Loucy (cell line): ENCODE measurements around the gene CLSTN2.

Experiments
- H2AFZ ChIP-seq: fragments of 200-600 bp; sonication (generic); 2 replicates; pipeline ENCODE4 v1.6.0; 2016; ENCODE audit warnings: antibody characterized with exemption, mild to moderate bottlenecking, low read length, moderate library complexity
- H3F3A ChIP-seq: fragments of 200-600 bp; 2 replicates; pipeline ENCODE4 v1.6.0; 2016; ENCODE audit warnings: antibody characterized with exemption, low read depth, mild to moderate bottlenecking
- H3K27me3 ChIP-seq: fragments of 200-600 bp; sonication (generic); 2 replicates; pipeline ENCODE4 v1.6.1; 2014; ENCODE audit warnings: low read length, mild to moderate bottlenecking; ENCODE audit not compliant: insufficient read depth, poor library complexity, severe bottlenecking
- H3K36me3 ChIP-seq: fragments of 200-600 bp; sonication (generic); 2 replicates; pipeline ENCODE4 v1.6.1; 2016; ENCODE audit warnings: low read length; ENCODE audit not compliant: insufficient read depth
- H3K4me1 ChIP-seq: fragments of 200-600 bp; sonication (generic); 2 replicates; pipeline ENCODE4 v1.5.1; 2014; ENCODE audit warnings: low read length, mild to moderate bottlenecking; ENCODE audit not compliant: insufficient read depth, poor library complexity, severe bottlenecking
- H3K4me2 ChIP-seq: fragments of 200-600 bp; sonication (generic); 2 replicates; pipeline ENCODE4 v1.6.0; 2014; ENCODE audit warnings: antibody characterized with exemption, low read length, low read depth, mild to moderate bottlenecking; ENCODE audit not compliant: poor library complexity, severe bottlenecking
- H3K4me3 ChIP-seq: fragments of 200-600 bp; sonication (generic); 2 replicates; pipeline ENCODE4 v1.5.1; 2014; ENCODE audit warnings: low read length, mild to moderate bottlenecking, mixed read lengths; ENCODE audit not compliant: poor library complexity, severe bottlenecking
- H3K79me2 ChIP-seq: fragments of 200-600 bp; sonication (generic); 2 replicates; pipeline ENCODE4 v1.6.1; 2014; ENCODE audit warnings: low read length; ENCODE audit not compliant: insufficient read depth
- H3K9ac ChIP-seq: fragments of 200-600 bp; sonication (generic); 2 replicates; pipeline ENCODE4 v1.6.0; 2014; ENCODE audit warnings: mild to moderate bottlenecking, low read depth, low read length, moderate library complexity; ENCODE audit not compliant: poor library complexity, severe bottlenecking
- H3K9me2 ChIP-seq: fragments of 200-600 bp; sonication (generic); replicated peaks from 2 replicates; pipeline ENCODE4 v1.6.1; 2016; ENCODE audit warnings: low read depth, low read length, mixed read lengths
- H3K9me3 ChIP-seq: fragments of 200-600 bp; sonication (generic); 2 replicates; pipeline ENCODE4 v1.6.1; 2014; ENCODE audit warnings: mild to moderate bottlenecking, antibody characterized with exemption, low read length, low read depth; ENCODE audit not compliant: insufficient read depth
- H4K20me1 ChIP-seq: fragments of 200-600 bp; sonication (generic); 2 replicates; pipeline ENCODE4 v1.6.0; 2014; ENCODE audit warnings: antibody characterized with exemption, low read length, mild to moderate bottlenecking; ENCODE audit not compliant: insufficient read depth, poor library complexity, severe bottlenecking
- CTCF ChIP-seq: fragments of 200-600 bp; sonication (generic); conservative IDR thresholded peaks from 2 replicates; pipeline ENCODE4 v1.5.1; 2014; ENCODE audit warnings: mild to moderate bottlenecking, antibody characterized with exemption, low read length
- EZH2phosphoT487 ChIP-seq: fragments of 200-600 bp; IDR thresholded peaks from 2 replicates; pipeline ENCODE4 v1.6.1; 2018; ENCODE audit warnings: antibody characterized with exemption, mild to moderate bottlenecking, moderate library complexity, borderline replicate concordance

CLSTN2 gene

GRCh38 chr3:139988472-139989156, 53.6 kb downstream of the CLSTN2 start:
- no peak overlapping the region for H2AFZ ChIP-seq
- H3K4me2 ChIP-seq: no peak overlapping the region
- no peaks in the 10 kb centered on the region for H3F3A ChIP-seq
- no peaks in the 10 kb centered on the region for H3K27me3 ChIP-seq
- no peak overlapping the region for H3K9ac ChIP-seq
- no peak for TF ChIP-seq CTCF
- no peak for TF ChIP-seq EZH2phosphoT487
- no peaks in the 10 kb centered on the region for H3K9me3 ChIP-seq
- H3K36me3 ChIP-seq: no peaks in the 10 kb centered on the region
- H3K4me3 ChIP-seq: no peak overlapping the region
- no peaks in the 10 kb centered on the region for H4K20me1 ChIP-seq
- no peaks in the 10 kb centered on the region for H3K4me1 ChIP-seq
- H3K9me2 ChIP-seq: no peaks in the 10 kb centered on the region
- H3K79me2 ChIP-seq: no peaks in the 10 kb centered on the region

- H3K36me3 ChIP-seq: no peaks in the 10 kb centered on the region
- H3K4me1 ChIP-seq: no peaks in the 10 kb centered on the region
- no peaks in the 10 kb centered on the region for H3K9me3 ChIP-seq
- no peak overlapping the region for H3K4me2 ChIP-seq
- no peaks in the 10 kb centered on the region for H3K79me2 ChIP-seq
- TF ChIP-seq CTCF: no peak
- TF ChIP-seq EZH2phosphoT487: no peak
- H3K9me2 ChIP-seq: no peaks in the 10 kb centered on the region
- no peaks in the 10 kb centered on the region for H3K27me3 ChIP-seq
- H4K20me1 ChIP-seq: no peaks in the 10 kb centered on the region
- no peak overlapping the region for H3K9ac ChIP-seq
- H3F3A ChIP-seq: no peaks in the 10 kb centered on the region
- H3K4me3 ChIP-seq: no peak overlapping the region
- no peak overlapping the region for H2AFZ ChIP-seq
These were observed 59.9 kb downstream of the CLSTN2 start for GRCh38 chr3:139994891-139995290.

- H3K4me2 ChIP-seq: no peak overlapping the region
- H3K4me3 ChIP-seq: no peak overlapping the region
- H4K20me1 ChIP-seq: no peaks in the 10 kb centered on the region
- H3K9me3 ChIP-seq: no peaks in the 10 kb centered on the region
- no peak overlapping the region for H3K9ac ChIP-seq
- H3K36me3 ChIP-seq: no peaks in the 10 kb centered on the region
- H3F3A ChIP-seq: no peaks in the 10 kb centered on the region
- no peaks in the 10 kb centered on the region for H3K79me2 ChIP-seq
- no peak overlapping the region for H2AFZ ChIP-seq
- H3K27me3 ChIP-seq: no peaks in the 10 kb centered on the region
- no peak for TF ChIP-seq CTCF
- no peak for TF ChIP-seq EZH2phosphoT487
- H3K9me2 ChIP-seq: no peaks in the 10 kb centered on the region
- no peaks in the 10 kb centered on the region for H3K4me1 ChIP-seq
These were observed 69.3 kb downstream of the CLSTN2 start for GRCh38 chr3:140004271-140004670.
